Calu3 (cell line): ENCODE measurements around the gene UTRN. TPM values are rescaled to one million over a fixed set of nuclear protein-coding genes. Genes with fewer than 3 reads are reported as not detected.
A peak's percentile ranks its signal among the peaks of the same experiment; 100 is the strongest.

Experiments
- BruUV-seq: library from RNA; stranded (reverse); fragments of 400-500 nt; replicated peaks from 2 replicates; lab custom pipeline; 2021; lab: Mats Ljungman, UMichigan
- CTCF ChIA-PET: fragments of 300-600 bp; sonication (Branson Sonifier 250); formaldehyde crosslinking; loops from one replicate; lab custom pipeline; 2022; ENCODE audit warnings: antibody characterized with exemption; lab: Charles Lee
- DNase-seq: peaks from one replicate; pipeline ENCODE4 v3.0.0; 2022
- H3K27ac Mint-ChIP-seq: one replicate; pipeline ENCODE4 v1.8.0; 2022; ENCODE audit warnings: mixed read lengths; ENCODE audit not compliant: unreplicated experiment
- H3K27me3 Mint-ChIP-seq: one replicate; pipeline ENCODE4 v1.8.0; 2022; ENCODE audit warnings: mixed read lengths; ENCODE audit not compliant: unreplicated experiment
- H3K36me3 Mint-ChIP-seq: one replicate; pipeline ENCODE4 v1.8.0; 2022; ENCODE audit warnings: mild to moderate bottlenecking, moderate library complexity, mixed read lengths; ENCODE audit not compliant: insufficient read depth, unreplicated experiment
- H3K4me1 Mint-ChIP-seq: one replicate; pipeline ENCODE4 v1.8.0; 2022; ENCODE audit warnings: mild to moderate bottlenecking, low read depth, mixed read lengths; ENCODE audit not compliant: unreplicated experiment
- H3K4me3 Mint-ChIP-seq: one replicate; pipeline ENCODE4 v1.8.0; 2022; ENCODE audit warnings: mild to moderate bottlenecking, low read depth, moderate library complexity, mixed read lengths; ENCODE audit not compliant: unreplicated experiment
- H3K9me3 Mint-ChIP-seq: one replicate; pipeline ENCODE4 v1.8.0; 2022; ENCODE audit warnings: low read depth, mixed read lengths; ENCODE audit not compliant: unreplicated experiment
- intact Hi-C: fragments of 100-400 bp; cut with micrococcal nuclease; formaldehyde crosslinking; loops from one replicate; pipeline ENCODE4 v1.10.0; 2022; ENCODE audit not compliant: unreplicated experiment
- total RNA-seq: library from RNA; stranded (reverse); gene quantifications from 2 replicates; pipeline ENCODE4 v1.2.3, GENCODE V29; 2022
- TF ChIP-seq, protein P1 (sequence below): fragments of 200-600 bp; IDR thresholded peaks from one replicate; pipeline ENCODE4 v1.8.0; 2022; ENCODE audit warnings: antibody characterized with exemption; ENCODE audit not compliant: unreplicated experiment

Gene UTRN
- total RNA-seq, 1 experiment from 2014 or later, result 109 TPM

GRCh38 chr6:144334150-144334708 is 49.1 kb downstream of the UTRN start:
- TF ChIP-seq, protein P1, sequence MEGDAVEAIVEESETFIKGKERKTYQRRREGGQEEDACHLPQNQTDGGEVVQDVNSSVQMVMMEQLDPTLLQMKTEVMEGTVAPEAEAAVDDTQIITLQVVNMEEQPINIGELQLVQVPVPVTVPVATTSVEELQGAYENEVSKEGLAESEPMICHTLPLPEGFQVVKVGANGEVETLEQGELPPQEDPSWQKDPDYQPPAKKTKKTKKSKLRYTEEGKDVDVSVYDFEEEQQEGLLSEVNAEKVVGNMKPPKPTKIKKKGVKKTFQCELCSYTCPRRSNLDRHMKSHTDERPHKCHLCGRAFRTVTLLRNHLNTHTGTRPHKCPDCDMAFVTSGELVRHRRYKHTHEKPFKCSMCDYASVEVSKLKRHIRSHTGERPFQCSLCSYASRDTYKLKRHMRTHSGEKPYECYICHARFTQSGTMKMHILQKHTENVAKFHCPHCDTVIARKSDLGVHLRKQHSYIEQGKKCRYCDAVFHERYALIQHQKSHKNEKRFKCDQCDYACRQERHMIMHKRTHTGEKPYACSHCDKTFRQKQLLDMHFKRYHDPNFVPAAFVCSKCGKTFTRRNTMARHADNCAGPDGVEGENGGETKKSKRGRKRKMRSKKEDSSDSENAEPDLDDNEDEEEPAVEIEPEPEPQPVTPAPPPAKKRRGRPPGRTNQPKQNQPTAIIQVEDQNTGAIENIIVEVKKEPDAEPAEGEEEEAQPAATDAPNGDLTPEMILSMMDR, result no peak
- H3K27ac Mint-ChIP-seq, result no peak overlapping the region
- intact Hi-C loops, result loop anchor here (10.0 kb wide), 1 partner anchor 229 kb away; no protein-coding TSS in a partner anchor
- H3K9me3 Mint-ChIP-seq, result no peaks in the 10 kb centered on the region
- DNase-seq, result no peak
- H3K4me1 Mint-ChIP-seq, result peaks cover 64% of the 10 kb centered on the region
- CTCF ChIA-PET, result no interaction called here
- no peaks in the 10 kb centered on the region for H3K27me3 Mint-ChIP-seq
- no TSS peak for BruUV-seq
- peaks cover 22% of the 10 kb centered on the region for H3K36me3 Mint-ChIP-seq
- H3K4me3 Mint-ChIP-seq, result peak overlapping the region; percentile 40

Other genes starting within 250 kb of the UTRN start
- 104 and 113 TPM in 2 replicates for gene SF3B5, start 189.8 kb upstream of the UTRN start, total RNA-seq
- gene STX11, start 134.8 kb upstream of the UTRN start, total RNA-seq, result 0.24 TPM in 1 of 2 replicates, not detected in the other